H9 (cell line): Measurements from ENCODE around the gene KIAA2012. TPM values are rescaled to one million over a fixed set of nuclear protein-coding genes. Genes with fewer than 3 reads are reported as not detected.

ENCODE experiments used
- DNase-seq: peaks from one replicate; pipeline ENCODE4 v3.0.0-alpha.2; 2017
- H2AFZ ChIP-seq: one replicate; pipeline ENCODE4 v1.6.1; 2013; ENCODE audit warnings: mild to moderate bottlenecking, low read length, control low read depth, moderate library complexity
- H2AK5ac ChIP-seq: 2 replicates; pipeline ENCODE4 v1.6.1; 2013; ENCODE audit warnings: low read length, control low read depth, mixed read lengths; ENCODE audit not compliant: insufficient read length
- H2BK120ac ChIP-seq: one replicate; pipeline ENCODE4 v1.6.1; 2013; ENCODE audit warnings: low read depth, mild to moderate bottlenecking, low read length, control low read depth, inconsistent platforms; ENCODE audit not compliant: poor library complexity, severe bottlenecking
- H2BK12ac ChIP-seq: 2 replicates; pipeline ENCODE4 v1.6.1; 2013; ENCODE audit warnings: low read length, control low read depth, mixed read lengths, low read depth; ENCODE audit not compliant: insufficient read length
- H2BK15ac ChIP-seq: 2 replicates; pipeline ENCODE4 v1.6.1; 2013; ENCODE audit warnings: low read depth, low read length, control low read depth
- H2BK20ac ChIP-seq: one replicate; pipeline ENCODE4 v1.6.1; 2013; ENCODE audit warnings: low read depth, mild to moderate bottlenecking, low read length, control low read depth, inconsistent platforms; ENCODE audit not compliant: poor library complexity, severe bottlenecking
- H2BK5ac ChIP-seq: 2 replicates; pipeline ENCODE4 v1.6.1; 2013; ENCODE audit warnings: low read length, control low read depth, mixed read lengths; ENCODE audit not compliant: insufficient read length
- H3K14ac ChIP-seq: 2 replicates; pipeline ENCODE4 v1.6.1; 2013; ENCODE audit warnings: low read length, control low read depth; ENCODE audit not compliant: insufficient read depth
- H3K18ac ChIP-seq: 2 replicates; pipeline ENCODE4 v1.6.1; 2013; ENCODE audit warnings: low read depth, mild to moderate bottlenecking, mixed read lengths, low read length, control low read depth; ENCODE audit not compliant: insufficient read length
- H3K23ac ChIP-seq: 2 replicates; pipeline ENCODE4 v1.6.1; 2013; ENCODE audit warnings: low read length, control low read depth, mixed read lengths, low read depth; ENCODE audit not compliant: insufficient read length
- H3K23me2 ChIP-seq: 2 replicates; pipeline ENCODE4 v1.6.1; 2013; ENCODE audit warnings: low read depth, mild to moderate bottlenecking, mixed read lengths, low read length, control low read depth; ENCODE audit not compliant: insufficient read length, poor library complexity, severe bottlenecking
- H3K27ac ChIP-seq: 2 replicates; pipeline ENCODE4 v1.5.1; 2013; ENCODE audit warnings: low read length, control low read depth, mixed read lengths, low read depth; ENCODE audit not compliant: insufficient read length
- H3K27me3 ChIP-seq: 2 replicates; pipeline ENCODE4 v1.6.1; 2013; ENCODE audit warnings: low read length, control low read depth, inconsistent platforms; ENCODE audit not compliant: insufficient read depth
- H3K4ac ChIP-seq: 2 replicates; pipeline ENCODE4 v1.6.1; 2013; ENCODE audit warnings: low read depth, mild to moderate bottlenecking, control low read depth, inconsistent platforms, low read length, moderate library complexity
- H3K4me1 ChIP-seq: 2 replicates; pipeline ENCODE4 v1.6.1; 2013; ENCODE audit warnings: low read length, control low read depth, inconsistent platforms; ENCODE audit not compliant: insufficient read depth
- H3K4me2 ChIP-seq: 2 replicates; pipeline ENCODE4 v1.6.1; 2013; ENCODE audit warnings: low read length, control low read depth, mixed read lengths; ENCODE audit not compliant: insufficient read length, insufficient read depth
- H3K56ac ChIP-seq: 2 replicates; pipeline ENCODE4 v1.6.1; 2013; ENCODE audit warnings: low read depth, mild to moderate bottlenecking, mixed read lengths, low read length, control low read depth; ENCODE audit not compliant: insufficient read length
- H3K79me1 ChIP-seq: 2 replicates; pipeline ENCODE4 v1.6.1; 2013; ENCODE audit warnings: low read depth, mild to moderate bottlenecking, moderate library complexity, low read length, control low read depth, inconsistent platforms; ENCODE audit not compliant: insufficient read depth, poor library complexity, severe bottlenecking
- H3K79me2 ChIP-seq: 2 replicates; pipeline ENCODE4 v1.6.1; 2013; ENCODE audit warnings: low read length, control low read depth, inconsistent platforms; ENCODE audit not compliant: insufficient read depth
- H3K9ac ChIP-seq: 2 replicates; pipeline ENCODE4 v1.6.1; 2013; ENCODE audit warnings: low read length, control low read depth, mixed read lengths; ENCODE audit not compliant: insufficient read length; ENCODE audit errors: extremely low read depth
- H3K9me3 ChIP-seq: one replicate; pipeline ENCODE4 v1.6.1; 2013; ENCODE audit warnings: low read depth, low read length, inconsistent platforms; ENCODE audit not compliant: control insufficient read depth
- H3T11ph ChIP-seq: one replicate; pipeline ENCODE4 v1.6.1; 2013; ENCODE audit warnings: mild to moderate bottlenecking, low read length, control low read depth, inconsistent platforms
- H4K20me1 ChIP-seq: one replicate; pipeline ENCODE4 v1.6.1; 2013; ENCODE audit not compliant: control insufficient read depth, insufficient read length, insufficient read depth
- H4K5ac ChIP-seq: 2 replicates; pipeline ENCODE4 v1.6.1; 2013; ENCODE audit warnings: low read depth, mild to moderate bottlenecking, mixed read lengths, low read length, control low read depth; ENCODE audit not compliant: insufficient read length
- H4K8ac ChIP-seq: replicated peaks from 2 replicates; pipeline ENCODE4 v1.6.1; 2013; ENCODE audit warnings: low read length, control low read depth, mixed read lengths, low read depth; ENCODE audit not compliant: insufficient read length
- H4K91ac ChIP-seq: 2 replicates; pipeline ENCODE4 v1.6.1; 2013; ENCODE audit warnings: low read depth, mild to moderate bottlenecking, moderate library complexity, mixed read lengths, low read length, control low read depth; ENCODE audit not compliant: insufficient read length
- H3K27ac Mint-ChIP-seq, 3 experiments: 2 replicates in 2 of 3; 3 replicates in 1 of 3; pipeline ENCODE4 v1.8.0; 2020 to 2021; ENCODE audit warnings: mixed read lengths in 3 of 3, mild to moderate bottlenecking in 1 of 3, moderate library complexity in 1 of 3
- H3K27me3 Mint-ChIP-seq: 2 replicates; pipeline ENCODE4 v1.8.0; 2021; ENCODE audit warnings: low read depth, mild to moderate bottlenecking, moderate library complexity, mixed read lengths
- H3K36me3 Mint-ChIP-seq, 3 experiments: 2 replicates in 2 of 3; 3 replicates in 1 of 3; pipeline ENCODE4 v1.8.0; 2020 to 2021; ENCODE audit warnings: low read depth in 3 of 3, mixed read lengths in 3 of 3; ENCODE audit not compliant: insufficient read depth in 1 of 3
- H3K4me1 Mint-ChIP-seq, 2 experiments: 2 replicates each; pipeline ENCODE4 v1.8.0; 2020; ENCODE audit warnings: mixed read lengths in 2 of 2
- H3K4me3 Mint-ChIP-seq, 2 experiments: 2 replicates in 1 of 2; 3 replicates in 1 of 2; pipeline ENCODE4 v1.8.0; 2020 to 2021; ENCODE audit warnings: mild to moderate bottlenecking in 2 of 2, mixed read lengths in 2 of 2, moderate library complexity in 1 of 2
- H3K9me3 Mint-ChIP-seq, 2 experiments: 2 replicates in 1 of 2; 3 replicates in 1 of 2; pipeline ENCODE4 v1.8.0; 2020; ENCODE audit warnings: mild to moderate bottlenecking in 2 of 2, mixed read lengths in 2 of 2, moderate library complexity in 1 of 2
- CTCF ChIP-seq: fragments of 200-600 bp; sonication (generic); conservative IDR thresholded peaks from 3 replicates; pipeline ENCODE4 v1.8.0; 2021; ENCODE audit warnings: antibody characterized with exemption, mild to moderate bottlenecking
- WGBS: extraction: QIAGEN DNeasy Blood & Tissue Kit; methylation state at CpG from one replicate; pipeline ENCODE4 v1.1.7; 2013; ENCODE audit warnings: missing lambda C conversion rate, low lambda C conversion rate, mixed read lengths; ENCODE audit not compliant: insufficient read length; ENCODE audit errors: extremely low coverage; 5-methylcytosine and 5-hydroxymethylcytosine counted together
- total RNA-seq: library from RNA; stranded (reverse); gene quantifications from 2 replicates; pipeline ENCODE4 v1.2.1, GENCODE V29; 2021

The KIAA2012 gene
- total RNA-seq, 1 experiment from 2014 or later: not detected

GRCh38 chr2:202071107-202071506 lies 1.9 kb upstream of the KIAA2012 start:
- no peak overlapping the region for H3K14ac ChIP-seq
- H3K36me3 Mint-ChIP-seq: no peaks in the 10 kb centered on the region
- H3K27ac ChIP-seq: no peak overlapping the region
- no peak overlapping the region for H3K4me3 Mint-ChIP-seq
- H4K5ac ChIP-seq: no peak overlapping the region
- H3K79me2 ChIP-seq: no peaks in the 10 kb centered on the region
- no peaks in the 10 kb centered on the region for H3K23me2 ChIP-seq
- H2BK5ac ChIP-seq: no peak overlapping the region
- no peaks in the 10 kb centered on the region for H4K20me1 ChIP-seq
- H3K4me1 Mint-ChIP-seq: peaks cover 13 to 17% of the 10 kb centered on the region in 2 experiments
- H3K18ac ChIP-seq: no peak overlapping the region
- H3K4ac ChIP-seq: no peak overlapping the region
- H2AK5ac ChIP-seq: no peak overlapping the region
- H3K9me3 Mint-ChIP-seq: no peaks in the 10 kb centered on the region; a peak in 1 of 5 replicates
- no peak overlapping the region for H3K9ac ChIP-seq
- TF ChIP-seq CTCF: no peak
- no peaks in the 10 kb centered on the region for H3K27me3 ChIP-seq
- H3K9me3 ChIP-seq: no peaks in the 10 kb centered on the region
- no peak overlapping the region for H3K4me2 ChIP-seq
- H2BK12ac ChIP-seq: no peak overlapping the region
- H2BK15ac ChIP-seq: no peak overlapping the region
- H4K91ac ChIP-seq: no peak overlapping the region
- no peak overlapping the region for H2BK120ac ChIP-seq
- H3K23ac ChIP-seq: no peak overlapping the region
- no peaks in the 10 kb centered on the region for H3K4me1 ChIP-seq
- H3K56ac ChIP-seq: no peak overlapping the region
- H3K79me1 ChIP-seq: no peaks in the 10 kb centered on the region
- no peak overlapping the region for H2AFZ ChIP-seq
- no peaks in the 10 kb centered on the region for H3K27me3 Mint-ChIP-seq
- no peak overlapping the region for H4K8ac ChIP-seq
- no peak overlapping the region for H3T11ph ChIP-seq
- H3K27ac Mint-ChIP-seq: no peak overlapping the region
- DNase-seq: no peak
- WGBS: no CpG with 5 or more reads among the region's 2 CpGs
- no peak overlapping the region for H2BK20ac ChIP-seq
